Gastroesophageal sphincter (tissue), 3 donors: ENCODE data around the gene TAGLN2.

Experiments used
- CTCF ChIP-seq, 4 experiments: fragments of 200-600 bp in 2 of 4; fragments of 450-650 bp in 2 of 4; sonication (generic) in 1 of 4; IDR thresholded peaks; one replicate each; pipeline ENCODE4 v1.5.1; 2017 to 2019; ENCODE audit warnings: antibody characterized with exemption in 4 of 4, mild to moderate bottlenecking in 2 of 4, moderate library complexity in 2 of 4
- EP300 ChIP-seq: sonication (generic); formaldehyde crosslinking; IDR thresholded peaks from one replicate; pipeline ENCODE4 v1.6.1; 2017; ENCODE audit warnings: antibody characterized with exemption, mild to moderate bottlenecking
- POLR2A ChIP-seq, 2 donors: fragments of 450-650 bp; IDR thresholded peaks; one replicate each; pipeline ENCODE4 v1.6.1; 2017; ENCODE audit warnings: antibody characterized with exemption in 2 of 2, mild to moderate bottlenecking in 2 of 2, moderate library complexity in 1 of 2
- POLR2AphosphoS5 ChIP-seq: sonication (generic); formaldehyde crosslinking; IDR thresholded peaks from one replicate; pipeline ENCODE4 v1.6.1; 2017; ENCODE audit warnings: antibody characterized with exemption

DNA sequence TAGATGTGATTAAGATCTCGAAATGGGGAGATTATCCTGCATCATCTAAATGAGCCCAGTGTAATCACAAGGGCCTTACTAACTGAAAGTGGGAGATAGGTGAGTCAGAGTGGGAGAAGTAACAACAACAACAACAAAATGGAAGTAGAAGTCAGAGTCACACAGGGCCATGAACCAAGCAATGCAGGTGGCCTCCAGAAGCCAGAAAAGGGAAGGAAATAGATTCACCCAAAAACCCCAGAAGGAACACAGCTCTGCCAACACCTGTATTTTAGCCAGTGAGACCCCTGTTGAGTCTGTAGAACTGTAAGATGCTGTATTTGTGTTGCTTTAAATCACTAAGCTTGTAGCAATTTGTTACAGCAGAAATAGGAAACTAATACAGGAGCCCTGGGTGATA, 4.1 kb downstream of the TAGLN2 start:
- TF ChIP-seq POLR2AphosphoS5, result no peak
- TF ChIP-seq CTCF (IDR thresholded peaks at IDR 0.05), result no peak
- no peak for TF ChIP-seq POLR2A (IDR thresholded peaks at IDR 0.05)
- TF ChIP-seq EP300, result no peak
